GM23338 (cell line): ENCODE results near the gene DHRS7C. TPM values are rescaled to one million over a fixed set of nuclear protein-coding genes. Genes with fewer than 3 reads are reported as not detected.

Experiments
- ATAC-seq: fragments of 200-7000 bp; cut with Tn5 transposase; 3 replicates; pipeline ENCODE4 v1.9.1; 2020
- DNase-seq: peaks from one replicate; pipeline ENCODE4 v3.0.0-alpha.2; 2015; ENCODE audit warnings: low spot score
- H2AFZ ChIP-seq: fragments of 200-600 bp; sonication (generic); 2 replicates; pipeline ENCODE4 v1.8.0; 2016; ENCODE audit warnings: antibody characterized with exemption, mild to moderate bottlenecking, moderate library complexity
- H3F3A ChIP-seq: fragments of 200-600 bp; sonication (generic); replicated peaks from 2 replicates; pipeline ENCODE4 v1.8.0; 2017; ENCODE audit warnings: antibody characterized with exemption, mixed run types, low read depth
- H3K27ac ChIP-seq: fragments of 200-600 bp; sonication (generic); 2 replicates; pipeline ENCODE4 v1.6.1; 2016; ENCODE audit warnings: low read depth
- H3K27me3 ChIP-seq: fragments of 200-600 bp; sonication (generic); 2 replicates; pipeline ENCODE4 v1.8.0; 2016; ENCODE audit warnings: mild to moderate bottlenecking, mixed run types, moderate library complexity; ENCODE audit not compliant: insufficient read depth
- H3K36me3 ChIP-seq: fragments of 200-600 bp; sonication (generic); 2 replicates; pipeline ENCODE4 v1.8.0; 2016; ENCODE audit warnings: mild to moderate bottlenecking; ENCODE audit not compliant: insufficient read depth
- H3K4me1 ChIP-seq: fragments of 200-600 bp; sonication (generic); 2 replicates; pipeline ENCODE4 v1.8.0; 2016; ENCODE audit warnings: mild to moderate bottlenecking, moderate library complexity; ENCODE audit not compliant: insufficient read depth
- H3K4me2 ChIP-seq: fragments of 200-600 bp; sonication (generic); 2 replicates; pipeline ENCODE4 v1.7.1; 2017; ENCODE audit warnings: mixed run types
- H3K4me3 ChIP-seq: fragments of 200-600 bp; sonication (generic); 2 replicates; pipeline ENCODE4 v1.6.1; 2016; ENCODE audit warnings: mixed run types
- H3K79me2 ChIP-seq: fragments of 200-600 bp; sonication (generic); replicated peaks from 2 replicates; pipeline ENCODE4 v1.8.0; 2017; ENCODE audit warnings: mild to moderate bottlenecking; ENCODE audit not compliant: insufficient read depth
- H3K9me2 ChIP-seq: fragments of 200-600 bp; sonication (generic); 2 replicates; pipeline ENCODE4 v1.8.0; 2017; ENCODE audit not compliant: insufficient read depth
- H4K20me1 ChIP-seq: fragments of 200-600 bp; sonication (generic); replicated peaks from 2 replicates; pipeline ENCODE4 v1.8.0; 2017; ENCODE audit warnings: mild to moderate bottlenecking; ENCODE audit not compliant: insufficient read depth
- H3K27ac Mint-ChIP-seq: 2 replicates; pipeline ENCODE4 v1.8.0; 2020; ENCODE audit warnings: inconsistent platforms, mild to moderate bottlenecking, moderate library complexity, mixed read lengths
- H3K27me3 Mint-ChIP-seq: 3 replicates; pipeline ENCODE4 v1.8.0; 2022; ENCODE audit warnings: low read depth, mild to moderate bottlenecking, moderate library complexity, mixed read lengths, inconsistent platforms; ENCODE audit not compliant: insufficient read depth, poor library complexity
- H3K36me3 Mint-ChIP-seq: 3 replicates; pipeline ENCODE4 v1.8.0; 2021; ENCODE audit warnings: low read depth, mild to moderate bottlenecking, inconsistent platforms, moderate library complexity, mixed read lengths
- H3K4me1 Mint-ChIP-seq: 3 replicates; pipeline ENCODE4 v1.8.0; 2020; ENCODE audit warnings: mild to moderate bottlenecking, inconsistent platforms, mixed read lengths
- H3K4me3 Mint-ChIP-seq: 3 replicates; pipeline ENCODE4 v1.8.0; 2021; ENCODE audit warnings: moderate library complexity, mild to moderate bottlenecking, inconsistent platforms, mixed read lengths
- H3K9me3 Mint-ChIP-seq: 3 replicates; pipeline ENCODE4 v1.8.0; 2020; ENCODE audit warnings: moderate library complexity, mild to moderate bottlenecking, inconsistent platforms, mixed read lengths
- CREB1 ChIP-seq: fragments of 250-450 bp; sonication (Bioruptor Pico); IDR thresholded peaks from 2 replicates; pipeline ENCODE4 v1.5.0; 2020; ENCODE audit warnings: low read depth, mild to moderate bottlenecking, moderate library complexity
- ETS1 ChIP-seq: IDR thresholded peaks from 2 replicates; pipeline ENCODE4 v1.6.1; 2016; ENCODE audit warnings: antibody characterized with exemption
- EZH2 ChIP-seq: fragments of 200-600 bp; sonication (generic); IDR thresholded peaks from one replicate; pipeline ENCODE4 v1.8.0; 2017; ENCODE audit warnings: antibody characterized with exemption, mild to moderate bottlenecking, low read depth; ENCODE audit not compliant: unreplicated experiment
- JUNB ChIP-seq: IDR thresholded peaks from one replicate; pipeline ENCODE4 v1.6.1; 2016; ENCODE audit warnings: antibody characterized with exemption; ENCODE audit not compliant: unreplicated experiment
- POLR2AphosphoS5 ChIP-seq: IDR thresholded peaks from 2 replicates; pipeline ENCODE4 v1.6.1; 2016; ENCODE audit warnings: antibody characterized with exemption, low read depth
- STAT1 ChIP-seq: IDR thresholded peaks from one replicate; pipeline ENCODE4 v1.6.1; 2016; ENCODE audit warnings: antibody characterized with exemption; ENCODE audit not compliant: unreplicated experiment
- ZNF114 ChIP-seq: fragments of 250-450 bp; sonication (Bioruptor Pico); IDR thresholded peaks from 2 replicates; pipeline ENCODE4 v1.5.0; 2020; ENCODE audit warnings: mild to moderate bottlenecking, moderate library complexity
- ZNF331 ChIP-seq: fragments of 250-450 bp; sonication (Bioruptor Pico); IDR thresholded peaks from 2 replicates; pipeline ENCODE4 v1.5.0; 2020; ENCODE audit warnings: low read depth, mild to moderate bottlenecking, moderate library complexity
- polyA plus RNA-seq: library from polyadenylated mRNA; unstranded; fragments of >200 nt; fragmentation: Nextera tagmentation; extraction: Ambion mirVana; gene quantifications from 2 replicates; pipeline ENCODE4 v1.2.1, GENCODE V29; 2016
- total RNA-seq: library from RNA; depleted of rRNA; stranded (reverse); fragments of >200 nt; shearing (Covaris generic); gene quantifications from 2 replicates; pipeline ENCODE4 v1.2.3, GENCODE V29; 2014
- TF ChIP-seq, protein P1 (sequence below): IDR thresholded peaks from one replicate; pipeline ENCODE4 v1.6.1; 2018; ENCODE audit warnings: antibody characterized with exemption; ENCODE audit not compliant: unreplicated experiment
- TF ChIP-seq, protein P2 (sequence below): fragments of 250-450 bp; sonication (Bioruptor Pico); IDR thresholded peaks from 2 replicates; pipeline ENCODE4 v1.5.0; 2020; ENCODE audit warnings: mild to moderate bottlenecking, moderate library complexity

Gene DHRS7C
- total and polyA plus RNA-seq, 2 experiments from 2014 or later = not detected

DNA sequence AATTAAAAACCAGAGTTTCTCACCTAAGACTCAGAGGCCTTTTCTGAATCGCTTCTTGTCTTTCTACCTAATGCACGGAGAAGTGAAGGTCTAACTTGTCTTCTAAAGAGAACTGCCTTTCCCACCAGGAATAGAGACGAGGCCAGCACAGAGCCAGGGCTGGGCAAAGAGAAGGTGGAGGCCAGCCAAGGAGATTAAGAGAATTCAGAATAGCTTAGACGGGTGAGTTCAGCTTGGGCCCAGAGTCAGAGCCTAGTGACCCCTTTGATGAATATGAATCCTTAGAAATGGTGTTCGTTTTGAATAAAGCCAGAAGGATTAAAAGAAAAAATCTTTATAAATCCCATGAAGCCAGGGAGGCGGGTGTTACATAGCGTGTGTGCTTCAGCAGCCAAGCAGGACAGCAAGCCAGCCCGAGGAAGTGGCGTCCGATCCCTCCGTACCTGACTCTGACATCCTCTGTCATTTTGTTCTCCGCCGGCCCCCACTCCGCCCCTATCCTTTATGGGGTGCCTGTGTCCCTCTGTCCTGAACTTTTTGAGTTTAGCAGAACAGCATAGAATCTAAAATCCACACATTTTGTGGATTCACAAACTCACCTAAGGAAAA is 23.0 kb upstream of the DHRS7C start:
- ATAC-seq (no peak), DNase-seq (no peak)
- Mint-ChIP-seq H3K36me3 (no peaks in the 10 kb centered on the region), H3K4me3 (no peak overlapping the region; the same call in 2 of the 3 replicates), H3K4me1 (peaks cover 3% of the 10 kb centered on the region), H3K9me3 (peaks cover 4% of the 10 kb centered on the region), H3K27me3 (peaks cover 6% of the 10 kb centered on the region), H3K27ac (no peak overlapping the region)
- H2AFZ ChIP-seq = no peak overlapping the region
- no peak overlapping the region for H3K4me2 ChIP-seq
- no peaks in the 10 kb centered on the region; the same call in 1 of the 2 replicates for H3K4me1 ChIP-seq
- no peaks in the 10 kb centered on the region for H3K79me2 ChIP-seq
- no peaks in the 10 kb centered on the region for H3F3A ChIP-seq
- no peaks in the 10 kb centered on the region for H3K9me2 ChIP-seq
- no peaks in the 10 kb centered on the region for H4K20me1 ChIP-seq
- no peak overlapping the region for H3K27ac ChIP-seq
- no peaks in the 10 kb centered on the region for H3K36me3 ChIP-seq
- no peaks in the 10 kb centered on the region for H3K27me3 ChIP-seq
- no peak overlapping the region for H3K4me3 ChIP-seq
- TF ChIP-seq POLR2AphosphoS5 = no peak
- TF ChIP-seq, protein P1, sequence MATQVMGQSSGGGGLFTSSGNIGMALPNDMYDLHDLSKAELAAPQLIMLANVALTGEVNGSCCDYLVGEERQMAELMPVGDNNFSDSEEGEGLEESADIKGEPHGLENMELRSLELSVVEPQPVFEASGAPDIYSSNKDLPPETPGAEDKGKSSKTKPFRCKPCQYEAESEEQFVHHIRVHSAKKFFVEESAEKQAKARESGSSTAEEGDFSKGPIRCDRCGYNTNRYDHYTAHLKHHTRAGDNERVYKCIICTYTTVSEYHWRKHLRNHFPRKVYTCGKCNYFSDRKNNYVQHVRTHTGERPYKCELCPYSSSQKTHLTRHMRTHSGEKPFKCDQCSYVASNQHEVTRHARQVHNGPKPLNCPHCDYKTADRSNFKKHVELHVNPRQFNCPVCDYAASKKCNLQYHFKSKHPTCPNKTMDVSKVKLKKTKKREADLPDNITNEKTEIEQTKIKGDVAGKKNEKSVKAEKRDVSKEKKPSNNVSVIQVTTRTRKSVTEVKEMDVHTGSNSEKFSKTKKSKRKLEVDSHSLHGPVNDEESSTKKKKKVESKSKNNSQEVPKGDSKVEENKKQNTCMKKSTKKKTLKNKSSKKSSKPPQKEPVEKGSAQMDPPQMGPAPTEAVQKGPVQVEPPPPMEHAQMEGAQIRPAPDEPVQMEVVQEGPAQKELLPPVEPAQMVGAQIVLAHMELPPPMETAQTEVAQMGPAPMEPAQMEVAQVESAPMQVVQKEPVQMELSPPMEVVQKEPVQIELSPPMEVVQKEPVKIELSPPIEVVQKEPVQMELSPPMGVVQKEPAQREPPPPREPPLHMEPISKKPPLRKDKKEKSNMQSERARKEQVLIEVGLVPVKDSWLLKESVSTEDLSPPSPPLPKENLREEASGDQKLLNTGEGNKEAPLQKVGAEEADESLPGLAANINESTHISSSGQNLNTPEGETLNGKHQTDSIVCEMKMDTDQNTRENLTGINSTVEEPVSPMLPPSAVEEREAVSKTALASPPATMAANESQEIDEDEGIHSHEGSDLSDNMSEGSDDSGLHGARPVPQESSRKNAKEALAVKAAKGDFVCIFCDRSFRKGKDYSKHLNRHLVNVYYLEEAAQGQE = no peak
- no peak for TF ChIP-seq CREB1 (CRISPR knock-in tag)
- no peak for TF ChIP-seq EZH2
- TF ChIP-seq, protein P2, sequence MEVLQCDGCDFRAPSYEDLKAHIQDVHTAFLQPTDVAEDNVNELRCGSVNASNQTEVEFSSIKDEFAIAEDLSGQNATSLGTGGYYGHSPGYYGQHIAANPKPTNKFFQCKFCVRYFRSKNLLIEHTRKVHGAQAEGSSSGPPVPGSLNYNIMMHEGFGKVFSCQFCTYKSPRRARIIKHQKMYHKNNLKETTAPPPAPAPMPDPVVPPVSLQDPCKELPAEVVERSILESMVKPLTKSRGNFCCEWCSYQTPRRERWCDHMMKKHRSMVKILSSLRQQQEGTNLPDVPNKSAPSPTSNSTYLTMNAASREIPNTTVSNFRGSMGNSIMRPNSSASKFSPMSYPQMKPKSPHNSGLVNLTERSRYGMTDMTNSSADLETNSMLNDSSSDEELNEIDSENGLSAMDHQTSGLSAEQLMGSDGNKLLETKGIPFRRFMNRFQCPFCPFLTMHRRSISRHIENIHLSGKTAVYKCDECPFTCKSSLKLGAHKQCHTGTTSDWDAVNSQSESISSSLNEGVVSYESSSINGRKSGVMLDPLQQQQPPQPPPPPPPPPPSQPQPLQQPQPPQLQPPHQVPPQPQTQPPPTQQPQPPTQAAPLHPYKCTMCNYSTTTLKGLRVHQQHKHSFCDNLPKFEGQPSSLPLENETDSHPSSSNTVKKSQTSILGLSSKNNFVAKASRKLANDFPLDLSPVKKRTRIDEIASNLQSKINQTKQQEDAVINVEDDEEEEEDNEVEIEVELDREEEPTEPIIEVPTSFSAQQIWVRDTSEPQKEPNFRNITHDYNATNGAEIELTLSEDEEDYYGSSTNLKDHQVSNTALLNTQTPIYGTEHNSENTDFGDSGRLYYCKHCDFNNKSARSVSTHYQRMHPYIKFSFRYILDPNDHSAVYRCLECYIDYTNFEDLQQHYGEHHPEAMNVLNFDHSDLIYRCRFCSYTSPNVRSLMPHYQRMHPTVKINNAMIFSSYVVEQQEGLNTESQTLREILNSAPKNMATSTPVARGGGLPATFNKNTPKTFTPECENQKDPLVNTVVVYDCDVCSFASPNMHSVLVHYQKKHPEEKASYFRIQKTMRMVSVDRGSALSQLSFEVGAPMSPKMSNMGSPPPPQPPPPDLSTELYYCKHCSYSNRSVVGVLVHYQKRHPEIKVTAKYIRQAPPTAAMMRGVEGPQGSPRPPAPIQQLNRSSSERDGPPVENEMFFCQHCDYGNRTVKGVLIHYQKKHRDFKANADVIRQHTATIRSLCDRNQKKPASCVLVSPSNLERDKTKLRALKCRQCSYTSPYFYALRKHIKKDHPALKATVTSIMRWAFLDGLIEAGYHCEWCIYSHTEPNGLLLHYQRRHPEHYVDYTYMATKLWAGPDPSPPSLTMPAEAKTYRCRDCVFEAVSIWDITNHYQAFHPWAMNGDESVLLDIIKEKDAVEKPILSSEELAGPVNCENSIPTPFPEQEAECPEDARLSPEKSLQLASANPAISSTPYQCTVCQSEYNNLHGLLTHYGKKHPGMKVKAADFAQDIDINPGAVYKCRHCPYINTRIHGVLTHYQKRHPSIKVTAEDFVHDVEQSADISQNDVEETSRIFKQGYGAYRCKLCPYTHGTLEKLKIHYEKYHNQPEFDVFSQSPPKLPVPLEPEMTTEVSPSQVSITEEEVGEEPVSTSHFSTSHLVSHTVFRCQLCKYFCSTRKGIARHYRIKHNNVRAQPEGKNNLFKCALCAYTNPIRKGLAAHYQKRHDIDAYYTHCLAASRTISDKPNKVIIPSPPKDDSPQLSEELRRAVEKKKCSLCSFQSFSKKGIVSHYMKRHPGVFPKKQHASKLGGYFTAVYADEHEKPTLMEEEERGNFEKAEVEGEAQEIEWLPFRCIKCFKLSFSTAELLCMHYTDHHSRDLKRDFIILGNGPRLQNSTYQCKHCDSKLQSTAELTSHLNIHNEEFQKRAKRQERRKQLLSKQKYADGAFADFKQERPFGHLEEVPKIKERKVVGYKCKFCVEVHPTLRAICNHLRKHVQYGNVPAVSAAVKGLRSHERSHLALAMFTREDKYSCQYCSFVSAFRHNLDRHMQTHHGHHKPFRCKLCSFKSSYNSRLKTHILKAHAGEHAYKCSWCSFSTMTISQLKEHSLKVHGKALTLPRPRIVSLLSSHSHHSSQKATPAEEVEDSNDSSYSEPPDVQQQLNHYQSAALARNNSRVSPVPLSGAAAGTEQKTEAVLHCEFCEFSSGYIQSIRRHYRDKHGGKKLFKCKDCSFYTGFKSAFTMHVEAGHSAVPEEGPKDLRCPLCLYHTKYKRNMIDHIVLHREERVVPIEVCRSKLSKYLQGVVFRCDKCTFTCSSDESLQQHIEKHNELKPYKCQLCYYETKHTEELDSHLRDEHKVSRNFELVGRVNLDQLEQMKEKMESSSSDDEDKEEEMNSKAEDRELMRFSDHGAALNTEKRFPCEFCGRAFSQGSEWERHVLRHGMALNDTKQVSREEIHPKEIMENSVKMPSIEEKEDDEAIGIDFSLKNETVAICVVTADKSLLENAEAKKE = no peak
- no peak for TF ChIP-seq ZNF114 (CRISPR knock-in tag)
- no peak for TF ChIP-seq STAT1
- no peak for TF ChIP-seq JUNB
- TF ChIP-seq ETS1 = no peak
- no peak for TF ChIP-seq ZNF331 (CRISPR knock-in tag)
